8988T (cell line): Measurements from ENCODE around the gene ACOT7.
A peak's percentile ranks its signal among the peaks of the same experiment; 100 is the strongest.

Experiments
- DNase-seq: peaks from one replicate; pipeline ENCODE4 v3.0.0; 2011

The ACOT7 gene

DNA sequence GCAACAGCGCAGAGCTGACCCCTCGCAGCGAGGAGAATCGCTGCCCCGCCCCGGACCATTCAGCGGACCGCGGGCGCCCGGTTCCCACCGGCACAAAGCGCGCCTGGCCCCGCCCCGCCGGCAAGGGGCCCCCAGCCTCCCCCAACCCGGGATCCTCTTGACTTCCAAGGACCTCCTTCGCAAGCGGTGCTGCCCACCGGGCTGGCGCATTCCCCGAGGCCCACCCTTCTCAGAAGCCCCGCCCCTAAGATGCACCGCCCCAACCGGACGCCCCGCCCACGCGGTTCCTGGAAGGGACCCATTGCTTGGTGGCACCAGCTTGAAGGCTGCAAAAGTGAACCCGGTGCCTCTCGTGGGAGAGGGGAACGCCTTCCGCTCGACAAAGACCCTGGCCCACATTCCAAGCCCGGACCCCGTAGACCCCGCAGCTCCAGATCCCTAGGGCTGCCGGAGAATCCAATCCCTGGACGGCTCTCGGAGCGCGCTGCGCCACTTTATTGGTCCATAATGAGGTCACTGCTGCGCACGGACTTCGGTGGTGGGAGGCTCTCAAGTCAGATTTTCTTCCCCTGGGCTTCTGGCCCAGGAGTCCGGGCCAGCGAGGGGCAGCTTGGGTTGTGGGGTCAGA, 147.6 kb downstream of the ACOT7 start:
- peak; percentile 84 for DNase-seq

DNA sequence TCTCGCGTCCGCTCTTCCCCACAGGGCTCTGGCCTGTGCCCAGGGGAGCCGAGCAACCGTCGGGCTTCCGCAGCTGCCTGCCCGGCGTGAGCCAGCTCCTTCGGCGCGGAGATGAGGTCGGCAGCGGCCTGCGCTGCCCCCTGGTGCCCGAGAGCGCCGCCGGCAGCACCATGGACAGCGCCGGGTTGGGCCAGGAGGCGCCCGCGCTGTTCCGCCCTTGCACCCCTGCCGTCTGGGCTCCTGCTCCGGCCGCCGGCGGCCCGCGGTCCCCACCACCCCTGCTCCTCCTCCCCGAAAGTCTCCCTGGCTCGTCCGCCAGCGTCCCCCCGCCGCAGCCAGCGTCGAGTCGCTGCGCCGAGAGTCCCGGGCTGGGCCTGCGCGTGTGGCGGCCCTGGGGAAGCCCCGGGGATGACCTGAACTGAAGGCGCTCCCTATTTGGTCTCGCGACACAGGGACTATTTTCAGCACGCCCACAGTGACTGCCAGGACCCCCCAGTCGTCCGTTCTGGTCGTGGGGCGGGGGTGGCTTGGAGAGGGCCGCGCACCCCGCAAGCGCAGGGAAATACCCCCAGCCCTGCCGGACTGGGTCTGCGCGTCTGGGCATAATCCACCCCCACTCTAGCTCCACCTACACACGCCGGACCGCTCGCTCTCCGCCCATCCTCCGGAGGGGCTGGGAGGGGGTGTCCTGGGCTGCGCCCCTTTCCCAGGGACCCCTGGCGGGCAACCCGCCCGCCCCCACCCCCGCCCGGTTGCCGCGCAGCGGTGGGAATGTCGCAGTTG, 148.3 kb downstream of the ACOT7 start:
- peak; percentile 92 for DNase-seq

DNA sequence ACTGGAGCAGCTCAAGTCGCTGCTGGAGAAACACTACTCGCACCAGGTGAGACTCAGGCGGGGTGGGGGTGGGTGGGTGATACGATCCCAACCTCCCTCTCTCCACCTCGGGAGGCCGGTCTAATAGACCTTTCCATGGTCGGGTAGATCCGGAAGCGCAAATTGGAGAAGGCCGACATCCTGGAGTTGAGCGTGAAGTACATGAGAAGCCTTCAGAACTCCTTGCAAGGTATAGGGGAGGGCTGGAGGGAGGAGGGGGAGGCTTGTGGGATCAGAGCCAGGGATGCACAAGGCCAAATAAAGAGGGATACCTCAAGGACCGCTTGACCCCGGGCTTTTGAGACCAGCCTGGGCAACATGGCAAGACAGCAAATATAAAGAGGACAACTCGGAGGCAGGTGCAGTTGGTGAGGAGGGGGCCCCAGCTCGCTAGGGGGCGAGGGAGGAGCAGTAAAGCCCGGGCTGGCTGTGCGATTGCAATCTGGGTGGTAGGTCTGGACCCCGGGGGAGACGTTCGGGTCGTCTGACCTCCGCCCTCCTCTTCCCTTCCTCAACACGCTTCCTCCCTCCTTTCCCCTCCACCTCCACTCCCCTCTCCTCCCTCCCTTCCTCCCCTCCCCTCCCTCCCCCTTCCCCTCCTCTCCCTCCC, 149.0 kb downstream of the ACOT7 start:
- DNase-seq, result no peak

DNA sequence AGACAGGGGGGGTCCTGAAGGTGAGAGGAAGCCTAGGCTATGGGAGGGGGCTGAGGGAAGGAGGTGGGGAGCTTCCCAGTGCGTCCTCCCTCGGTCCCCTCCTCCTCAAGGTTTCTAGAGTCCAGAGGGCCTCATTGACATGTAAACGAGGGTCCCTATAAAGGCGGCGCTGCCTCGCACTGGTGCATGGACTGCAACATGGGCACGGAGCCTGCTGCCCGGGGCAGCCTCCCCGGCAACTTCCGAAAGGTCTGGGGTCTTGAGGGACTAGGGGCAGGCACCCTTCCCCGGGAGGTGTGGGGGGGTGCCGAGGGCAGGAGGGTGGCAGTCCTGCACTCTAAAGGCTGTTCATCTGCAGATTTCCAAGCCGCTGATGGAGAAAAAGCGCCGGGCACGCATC, 149.6 kb downstream of the ACOT7 start, which contains the start of gene HES3:
HES3 (plus strand) TSS at position 187 of the 400 bp plus-strand sequence; CDS start at position 374, 187 bp downstream.
- no peak for DNase-seq

DNA sequence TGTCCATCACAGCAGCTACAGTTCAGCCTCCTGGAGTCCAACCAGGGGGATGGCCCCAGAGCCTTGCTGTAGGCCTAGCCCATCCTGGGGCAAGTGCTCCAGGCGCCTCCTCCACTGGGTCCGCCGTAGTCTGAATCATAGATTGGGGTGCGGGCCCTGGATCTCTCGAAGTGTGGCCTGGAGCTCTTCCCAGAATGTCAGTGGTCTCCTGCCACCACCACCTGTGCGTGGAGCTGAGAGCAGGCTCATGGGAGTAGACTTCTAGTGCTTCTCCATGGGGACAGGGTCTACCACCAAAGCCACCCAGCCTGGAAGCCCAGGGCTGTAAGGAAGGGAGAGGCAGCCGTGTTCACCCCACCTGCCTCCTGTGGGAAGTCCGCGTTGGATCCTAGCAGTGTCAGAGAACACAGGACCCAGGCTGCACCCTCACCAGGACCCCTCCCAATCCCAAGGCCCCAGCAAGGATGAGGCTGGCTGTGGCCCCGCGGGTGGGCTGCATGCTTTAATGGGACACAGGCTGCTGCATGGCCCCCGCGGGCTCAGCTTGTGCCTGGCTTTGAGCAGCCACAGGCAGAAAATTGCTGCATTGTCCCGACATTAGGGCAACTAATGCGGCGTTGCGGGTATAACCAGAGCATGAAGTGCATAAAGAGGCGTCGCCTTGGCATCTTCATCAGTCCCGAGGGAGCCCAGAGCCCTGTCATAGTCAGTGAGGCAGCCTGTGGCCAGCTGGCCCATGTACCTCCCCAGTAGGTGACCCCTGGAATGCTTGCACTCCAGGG, 150.3 kb downstream of the ACOT7 start:
- no peak for DNase-seq

DNA sequence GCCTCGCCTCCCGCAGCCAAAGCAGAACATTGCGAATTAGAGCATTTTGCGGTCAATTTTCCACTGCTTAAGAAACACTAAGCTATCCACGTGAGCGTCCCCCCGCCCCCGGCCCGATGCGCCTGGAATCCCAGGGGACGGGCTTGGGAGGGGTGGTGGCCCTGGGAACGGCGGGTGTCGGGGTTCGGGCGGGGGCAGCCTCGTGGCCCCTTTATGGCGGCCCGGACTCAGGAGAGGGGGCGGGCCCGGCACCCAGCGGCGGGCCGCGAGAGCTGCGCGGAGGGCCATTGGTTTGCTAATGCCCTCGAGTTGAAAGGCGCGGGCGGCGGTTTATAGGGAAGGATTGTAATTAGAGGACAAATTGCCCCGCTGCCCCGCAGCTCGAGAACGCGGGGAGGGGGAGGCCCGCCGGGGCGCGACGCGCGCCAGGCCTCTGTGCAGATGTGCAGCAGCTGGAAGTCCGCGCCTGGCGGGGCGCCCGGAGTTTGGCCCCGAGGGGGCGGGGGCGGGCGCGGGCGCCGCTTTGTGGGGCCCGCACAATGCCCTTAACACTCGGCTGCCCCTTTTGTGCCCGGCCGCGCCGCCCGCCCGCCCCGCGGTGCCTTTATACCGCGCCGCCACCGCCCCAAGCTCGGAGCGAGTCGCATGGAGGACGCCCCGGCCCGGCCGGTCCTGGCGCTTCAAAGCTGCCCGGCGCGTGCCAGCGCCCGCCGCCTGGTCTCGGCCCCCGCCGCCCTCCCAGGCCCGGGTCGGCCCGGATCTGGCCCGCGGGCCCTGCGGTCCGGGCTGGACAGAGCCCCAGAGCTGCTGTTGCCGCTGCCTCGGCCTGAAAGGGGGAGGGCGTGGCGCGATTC, 151.5 kb downstream of the ACOT7 start:
- no peak for DNase-seq

DNA sequence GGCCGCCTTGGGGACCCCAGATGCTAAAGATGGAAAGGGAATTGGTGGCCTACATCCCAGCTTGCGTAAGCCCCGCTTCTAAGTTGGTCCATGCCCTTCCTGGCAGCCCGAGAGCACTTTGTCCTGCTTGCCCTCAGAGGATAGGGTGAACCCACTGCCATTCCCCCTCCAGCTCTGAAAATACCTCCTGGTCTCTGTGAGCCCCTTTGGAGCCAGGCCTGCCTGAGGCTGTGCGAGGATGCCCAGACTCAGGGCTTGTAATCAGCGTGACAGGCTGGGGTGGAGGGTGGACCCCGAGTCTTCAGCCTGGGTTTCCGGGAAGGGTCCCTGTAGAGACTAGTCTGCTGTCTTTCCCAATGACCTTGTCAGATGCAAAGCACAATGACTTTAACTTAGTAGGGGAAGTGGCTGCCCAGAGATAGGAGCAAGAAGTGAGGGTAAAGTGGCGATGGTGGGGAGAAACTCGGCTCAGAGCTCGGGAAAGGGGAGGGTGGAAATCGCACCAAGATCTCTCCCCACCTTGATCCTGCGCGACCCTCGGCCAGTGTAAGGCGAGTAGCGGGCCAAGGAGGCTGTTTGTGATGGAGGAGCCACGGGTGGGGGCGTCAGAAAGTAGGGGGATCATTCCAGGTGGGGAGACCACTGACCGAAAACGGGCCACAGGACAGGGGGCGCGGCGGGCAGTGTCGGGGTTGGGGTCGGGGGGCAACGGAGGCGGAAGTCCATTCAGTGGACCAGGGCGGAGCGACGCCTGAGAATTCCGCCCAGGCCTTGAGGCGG, 152.3 kb downstream of the ACOT7 start:
- DNase-seq, result no peak

DNA sequence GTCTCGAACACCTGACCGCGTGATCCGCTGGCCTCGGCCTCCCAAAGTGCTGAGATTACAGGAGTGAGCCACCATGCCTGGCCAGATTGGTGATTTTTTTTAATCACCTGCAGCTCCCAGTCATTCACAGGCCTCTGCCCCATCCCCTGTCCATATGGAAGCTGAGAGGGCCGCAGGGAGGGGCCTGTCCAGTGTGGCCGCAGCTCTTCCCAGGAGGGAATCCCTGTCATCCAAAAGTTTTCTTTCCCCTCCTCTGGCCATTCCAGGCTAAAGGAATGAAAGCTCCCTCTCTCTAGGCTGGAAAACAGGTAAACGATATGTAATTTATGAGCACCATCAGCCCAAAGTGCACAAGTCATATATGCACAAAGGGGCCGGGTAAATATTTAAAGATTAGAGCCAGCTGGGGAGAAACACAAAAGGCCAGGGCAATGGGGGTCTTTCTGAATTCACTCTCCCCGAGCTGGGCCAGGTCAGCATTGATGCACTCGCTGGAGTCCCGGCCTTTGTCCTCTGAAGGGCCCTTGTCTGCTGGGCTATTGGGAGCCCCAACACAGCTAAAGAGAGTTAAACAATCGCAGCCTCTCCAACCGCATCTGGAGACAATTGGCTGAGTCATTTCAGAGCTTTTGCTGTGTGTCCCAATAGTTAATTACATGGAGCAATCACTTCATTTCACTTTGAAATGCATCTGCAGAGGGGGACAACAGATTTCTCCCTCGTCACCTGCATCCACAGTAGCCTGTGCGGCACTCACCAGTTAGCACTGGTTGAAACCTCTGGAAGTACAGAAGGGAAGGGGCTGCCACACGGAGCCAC, 153.4 kb downstream of the ACOT7 start:
- DNase-seq, result no peak

DNA sequence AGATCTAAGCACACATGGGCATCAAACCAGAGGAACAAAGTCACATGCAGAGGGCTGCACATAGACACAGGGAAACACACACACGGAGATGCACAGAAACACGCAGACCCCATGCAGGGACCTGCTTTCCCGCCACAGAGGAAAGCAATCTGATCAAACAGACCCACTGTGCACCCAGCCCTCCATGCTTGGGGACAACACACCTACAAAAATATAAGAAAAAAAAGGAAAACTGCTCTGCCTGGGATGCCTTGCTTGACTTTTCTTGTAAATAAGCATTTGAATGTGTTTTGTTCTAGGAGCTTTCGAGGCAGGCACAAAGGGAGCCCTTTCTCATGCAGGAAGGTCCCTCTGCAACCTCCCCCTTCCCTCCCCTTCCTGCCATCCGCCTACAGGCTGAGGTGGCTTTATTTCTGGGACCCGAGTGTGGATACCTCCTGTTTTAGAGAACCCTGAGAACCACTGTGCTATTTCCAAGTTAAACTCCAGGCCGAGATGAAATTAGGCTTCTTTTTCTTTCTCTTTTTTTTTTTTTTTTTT, 154.3 kb downstream of the ACOT7 start:
- no peak for DNase-seq

DNA sequence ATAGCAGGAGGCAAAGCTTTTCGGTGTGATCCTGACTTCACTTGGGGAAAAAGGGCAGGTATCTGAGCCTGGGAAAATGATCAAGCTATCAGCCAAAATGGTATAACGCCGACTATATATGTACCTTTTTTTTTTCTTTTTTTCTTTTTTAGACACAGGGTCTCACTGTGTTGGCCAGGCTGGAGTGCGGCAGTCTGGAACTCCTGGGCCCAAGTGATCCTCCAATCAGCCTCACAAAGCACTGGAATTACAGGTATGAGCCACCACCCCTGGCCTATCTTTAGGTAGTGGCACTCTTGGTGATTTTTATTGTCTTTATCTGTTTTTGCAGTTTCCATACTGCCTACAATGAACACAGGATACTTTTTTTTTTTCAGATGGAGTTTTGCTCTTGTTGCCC, 156.5 kb downstream of the ACOT7 start:
- DNase-seq, result no peak

DNA sequence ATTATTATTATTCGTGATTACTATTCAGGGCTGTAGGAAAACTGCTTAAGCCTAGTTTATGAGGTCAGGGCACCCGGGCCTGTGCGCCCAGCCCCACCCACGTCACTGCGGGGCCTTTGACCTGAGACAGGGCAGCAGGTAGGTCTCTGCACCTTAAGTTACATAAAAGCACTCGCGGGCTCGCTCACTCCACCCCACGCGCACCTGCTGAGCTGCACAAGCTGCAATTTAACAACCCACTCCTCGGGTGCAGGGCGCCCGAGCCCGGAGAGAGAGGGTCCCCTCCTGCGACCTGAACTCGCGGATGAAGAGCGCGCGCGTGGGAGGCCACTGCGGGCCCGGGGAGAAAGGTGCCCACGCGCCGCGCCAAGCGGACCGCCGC, 158.3 kb downstream of the ACOT7 start:
- DNase-seq, result no peak

DNA sequence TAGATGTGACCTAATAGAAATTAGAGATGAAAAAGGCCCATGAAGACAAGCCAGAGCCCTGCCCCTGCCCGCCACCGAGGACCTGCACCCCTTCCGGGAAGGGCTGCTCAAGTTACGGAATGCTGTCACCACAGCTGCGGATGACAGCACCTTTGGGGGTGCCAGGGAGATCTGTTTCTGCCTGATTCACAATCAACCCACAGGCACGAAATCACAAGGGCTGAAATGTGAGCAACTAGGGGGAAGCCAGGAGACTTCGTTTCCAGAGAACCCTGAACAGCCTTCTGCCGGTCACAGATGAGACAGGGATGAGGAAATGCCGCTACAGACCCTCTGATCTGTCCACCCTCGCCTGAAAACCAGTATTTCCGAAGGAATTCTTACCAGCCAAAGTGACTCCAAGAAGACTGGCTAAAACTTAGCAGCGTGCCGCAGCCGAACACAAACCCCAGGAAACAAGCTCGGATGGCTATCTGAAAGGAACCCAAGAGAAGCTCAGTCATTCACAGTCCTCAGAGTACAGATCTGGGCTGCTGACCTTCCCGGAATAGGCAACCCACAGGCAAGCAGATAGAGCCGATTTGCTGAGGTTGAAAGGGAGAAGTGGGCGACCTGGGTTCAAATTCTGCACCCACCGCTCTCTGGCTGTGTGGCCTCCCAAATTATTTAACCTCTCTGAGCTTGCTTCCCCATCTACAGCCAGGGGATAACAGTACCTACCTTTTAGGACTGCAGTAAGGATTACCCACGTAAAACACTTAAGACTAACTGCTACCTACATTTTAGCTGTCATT, 158.9 kb downstream of the ACOT7 start:
- DNase-seq, result no peak

DNA sequence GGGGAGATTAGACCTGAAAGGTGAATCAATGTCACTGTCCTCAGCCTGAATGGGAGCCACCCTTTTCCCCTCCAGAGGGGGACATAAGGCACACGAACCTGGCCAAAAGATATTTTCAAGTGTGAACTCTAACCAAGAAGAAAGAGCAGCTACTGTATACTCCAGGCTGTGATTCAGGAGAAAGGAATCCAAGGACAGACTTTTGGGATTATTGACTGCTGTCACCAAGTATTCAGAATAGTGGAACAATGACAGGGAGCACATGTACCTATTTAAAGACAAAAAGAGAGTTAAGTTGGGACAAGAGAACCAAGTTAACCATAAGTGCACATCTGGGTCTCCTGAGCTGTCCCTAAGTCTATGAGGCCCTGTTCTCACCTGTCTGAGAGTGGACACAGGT, 160.2 kb downstream of the ACOT7 start:
- no peak for DNase-seq

DNA sequence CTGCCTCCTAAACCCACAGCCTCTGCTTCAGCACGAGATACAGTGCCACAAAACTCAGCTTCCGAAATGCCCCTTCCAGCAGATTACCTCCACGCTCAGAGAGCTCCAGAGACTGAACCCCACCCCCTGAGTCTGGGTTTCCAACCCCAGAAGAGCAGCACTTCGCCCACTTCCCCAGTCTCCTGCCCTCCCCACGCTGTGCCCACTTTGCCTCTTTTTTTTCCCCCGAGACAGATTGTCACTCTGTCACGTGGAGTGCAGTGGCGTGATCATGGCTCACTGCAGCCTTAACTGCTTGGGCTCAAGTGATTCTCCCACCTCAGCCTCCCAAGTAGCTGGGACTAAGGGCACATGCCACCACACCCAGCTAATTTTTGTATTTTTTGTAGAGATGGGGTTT, 167.9 kb downstream of the ACOT7 start:
- no peak for DNase-seq

DNA sequence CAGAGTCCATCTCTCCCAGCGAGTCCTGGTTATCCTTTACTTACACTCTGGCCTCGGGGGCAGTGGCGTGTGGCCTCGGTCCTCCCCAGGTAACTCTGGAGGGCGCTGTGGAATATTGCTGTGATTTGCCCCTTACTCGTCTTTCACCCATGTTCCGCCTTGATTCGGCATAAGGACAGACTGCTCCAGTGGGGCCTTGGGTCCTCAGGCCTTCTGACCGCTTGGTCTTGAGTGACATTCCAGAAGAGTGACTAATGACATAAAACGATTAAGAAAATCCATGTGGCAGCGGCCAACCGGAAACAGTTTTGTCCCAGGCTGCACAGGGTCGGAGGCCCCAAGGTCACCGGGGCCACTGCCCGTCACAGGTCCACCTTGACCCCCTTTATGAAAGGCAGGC, 168.8 kb downstream of the ACOT7 start:
- DNase-seq, result no peak

DNA sequence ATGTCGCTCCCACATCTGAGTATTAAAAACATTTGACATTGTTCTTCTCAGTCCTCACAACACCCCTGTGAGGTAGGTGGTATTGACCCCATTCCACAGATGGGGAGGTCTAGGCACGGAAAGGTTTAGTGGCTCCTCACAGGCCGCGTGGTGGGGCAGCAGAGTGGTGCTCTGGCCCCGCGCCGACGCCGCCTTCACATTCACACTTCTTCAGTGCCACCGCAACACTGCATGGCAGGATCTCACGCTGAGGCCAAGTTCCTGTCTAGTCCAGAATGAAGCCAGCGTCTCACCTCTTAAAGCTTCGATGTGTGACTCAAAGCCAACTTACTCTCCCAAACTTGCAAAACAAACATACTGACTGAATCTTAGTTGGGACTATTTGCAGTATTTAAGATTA, 169.9 kb downstream of the ACOT7 start:
- DNase-seq, result no peak

DNA sequence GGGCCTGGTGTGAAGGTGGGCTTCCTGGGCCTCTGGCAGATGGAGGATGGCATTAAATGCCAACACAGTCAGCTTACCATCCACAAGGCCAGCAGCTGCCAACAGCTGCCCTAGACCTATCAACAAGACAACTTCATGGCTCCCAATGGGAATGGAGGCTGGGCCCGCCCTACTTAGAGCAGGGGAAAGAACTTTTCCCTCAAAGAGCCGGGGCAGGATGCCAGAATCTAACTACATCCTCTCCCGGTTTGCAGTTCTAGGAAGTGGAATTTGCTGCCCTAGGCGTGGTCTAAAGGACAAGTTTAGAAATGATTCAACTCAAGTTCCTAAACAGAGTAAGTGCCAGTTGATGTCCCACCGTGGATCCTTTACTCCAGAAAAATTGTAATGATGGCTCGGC, 170.9 kb downstream of the ACOT7 start:
- no peak for DNase-seq

DNA sequence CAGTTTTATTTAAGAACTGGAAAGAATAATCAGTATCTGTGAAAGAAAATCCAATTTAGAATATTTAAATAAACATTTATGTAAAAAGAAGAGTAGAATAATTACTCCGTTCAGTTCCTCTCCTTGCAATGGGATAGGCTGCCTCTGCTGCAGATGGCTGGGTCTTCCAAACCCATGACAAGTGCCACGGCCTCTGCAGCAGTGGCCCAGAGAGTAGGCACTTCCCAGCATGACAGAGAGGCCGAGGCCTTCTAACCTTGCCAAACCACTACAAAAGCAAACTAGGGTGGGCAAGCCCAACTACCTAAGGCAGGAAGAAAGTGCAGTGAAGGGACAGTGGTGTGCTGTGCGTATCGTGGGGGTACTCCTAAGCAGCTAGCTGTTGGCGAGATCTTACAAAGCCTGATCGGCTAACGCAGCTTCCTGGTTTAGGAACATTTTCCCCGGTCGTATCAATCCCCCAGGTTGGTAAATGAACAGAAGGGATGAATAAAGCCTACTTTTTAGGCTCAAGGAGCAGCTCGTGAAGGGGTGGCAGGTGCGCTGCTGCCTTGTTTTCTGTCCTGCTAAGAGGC, 172.3 kb downstream of the ACOT7 start:
- DNase-seq, result no peak

DNA sequence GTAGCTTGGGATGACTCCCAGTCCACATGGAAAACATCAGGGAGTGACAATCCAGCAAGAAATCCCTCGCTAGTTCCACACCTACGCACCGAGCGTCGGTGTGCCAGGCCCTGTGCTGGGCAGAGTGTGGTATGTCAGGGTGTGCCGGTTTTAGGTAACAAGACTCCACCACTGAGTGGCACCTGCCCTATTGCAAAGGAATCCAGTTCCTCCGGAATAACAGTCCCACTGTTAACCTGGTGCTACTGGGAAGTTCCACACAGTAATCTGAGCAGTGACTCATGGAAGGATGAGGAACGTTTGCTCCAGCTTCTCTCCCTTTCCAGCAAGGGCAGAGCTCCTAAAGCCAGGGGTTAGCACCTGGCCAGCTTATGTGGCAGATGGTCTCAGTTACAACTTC, 173.3 kb downstream of the ACOT7 start:
- no peak for DNase-seq
